Measurements from ENCODE around the gene GLDC. TPM values are rescaled to one million over a fixed set of nuclear protein-coding genes. Genes with fewer than 3 reads are reported as not detected.

The GLDC gene
- total RNA-seq, 1 donor from 2014 or later, result 0.25 TPM

DNA sequence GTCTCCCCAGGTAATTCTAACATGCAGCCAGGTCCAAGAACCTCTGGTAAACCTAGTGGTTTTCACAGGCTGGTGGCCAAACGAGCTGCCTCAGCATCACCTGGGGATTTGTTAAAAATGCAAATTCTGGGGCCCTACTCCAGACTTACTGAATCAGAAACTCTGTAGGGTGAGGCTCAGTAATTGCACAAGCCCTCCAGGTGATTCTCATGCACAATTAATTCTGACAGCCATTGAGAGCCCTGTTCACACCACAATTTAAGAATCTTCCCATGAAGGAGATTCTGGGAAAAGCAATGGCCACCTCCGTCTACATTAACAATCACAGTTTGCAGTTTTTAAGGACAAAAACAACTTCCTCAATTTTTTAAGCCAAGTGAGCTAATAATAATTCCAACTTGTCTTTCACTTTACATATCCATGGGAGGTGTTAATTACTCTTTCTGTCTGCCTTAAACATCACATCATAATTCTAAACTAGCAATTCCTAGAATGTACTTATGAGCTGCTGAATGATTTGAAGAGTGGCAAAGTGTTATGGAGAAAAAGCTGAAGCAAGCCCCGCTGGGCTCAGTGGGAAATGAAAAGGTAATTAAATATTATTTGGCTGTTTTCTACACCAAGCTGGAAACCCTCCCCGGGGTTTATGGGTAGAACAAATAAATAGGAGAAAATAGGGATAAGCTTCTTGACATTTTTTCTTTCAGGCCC is 70.0 kb downstream of the GLDC start:
- Mint-ChIP-seq H3K27me3 (ENCODE audit: low read depth) (peaks cover 12% of the 10 kb centered on the region), H3K4me1 (ENCODE audit: low read depth) (no peaks in the 10 kb centered on the region), H3K4me3 (ENCODE audit: unreplicated experiment) (no peak overlapping the region), H3K27ac (ENCODE audit: unreplicated experiment) (no peak overlapping the region), H3K9me3 (ENCODE audit: low read depth) (no peaks in the 10 kb centered on the region), H3K36me3 (ENCODE audit: low read depth) (no peaks in the 10 kb centered on the region)
- DNase-seq (ENCODE audit: low spot score), result no peak
- TF ChIP-seq, protein P1, sequence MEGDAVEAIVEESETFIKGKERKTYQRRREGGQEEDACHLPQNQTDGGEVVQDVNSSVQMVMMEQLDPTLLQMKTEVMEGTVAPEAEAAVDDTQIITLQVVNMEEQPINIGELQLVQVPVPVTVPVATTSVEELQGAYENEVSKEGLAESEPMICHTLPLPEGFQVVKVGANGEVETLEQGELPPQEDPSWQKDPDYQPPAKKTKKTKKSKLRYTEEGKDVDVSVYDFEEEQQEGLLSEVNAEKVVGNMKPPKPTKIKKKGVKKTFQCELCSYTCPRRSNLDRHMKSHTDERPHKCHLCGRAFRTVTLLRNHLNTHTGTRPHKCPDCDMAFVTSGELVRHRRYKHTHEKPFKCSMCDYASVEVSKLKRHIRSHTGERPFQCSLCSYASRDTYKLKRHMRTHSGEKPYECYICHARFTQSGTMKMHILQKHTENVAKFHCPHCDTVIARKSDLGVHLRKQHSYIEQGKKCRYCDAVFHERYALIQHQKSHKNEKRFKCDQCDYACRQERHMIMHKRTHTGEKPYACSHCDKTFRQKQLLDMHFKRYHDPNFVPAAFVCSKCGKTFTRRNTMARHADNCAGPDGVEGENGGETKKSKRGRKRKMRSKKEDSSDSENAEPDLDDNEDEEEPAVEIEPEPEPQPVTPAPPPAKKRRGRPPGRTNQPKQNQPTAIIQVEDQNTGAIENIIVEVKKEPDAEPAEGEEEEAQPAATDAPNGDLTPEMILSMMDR (IDR thresholded peaks at IDR 0.05), result no peak

DNA sequence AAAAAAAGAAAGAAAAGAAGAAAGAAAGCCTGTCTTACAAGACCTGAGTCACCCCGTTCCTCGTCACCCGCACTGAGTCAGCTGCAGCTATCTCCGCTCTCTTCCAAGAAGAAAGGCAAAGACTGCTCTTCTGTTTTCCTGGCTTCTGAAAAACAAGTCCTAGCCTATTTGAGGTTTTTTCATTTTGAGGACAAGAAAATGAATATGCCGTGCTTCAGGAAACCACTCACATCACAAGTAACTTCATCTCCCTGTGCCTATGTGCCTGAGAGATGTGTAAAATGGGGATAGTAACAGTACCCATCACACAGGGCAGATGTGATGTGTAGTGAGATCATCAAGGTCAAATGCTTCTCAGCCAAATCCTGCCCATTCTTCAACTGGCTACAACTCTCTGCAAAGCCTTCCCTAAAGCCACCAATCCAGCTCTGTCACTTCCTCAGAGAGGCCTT is 78.4 kb downstream of the GLDC start:
- H3K4me1 Mint-ChIP-seq (ENCODE audit: low read depth), result peaks cover 61% of the 10 kb centered on the region
- no peaks in the 10 kb centered on the region for H3K27me3 Mint-ChIP-seq (ENCODE audit: low read depth)
- peak overlapping the region; percentile 98 for H3K27ac Mint-ChIP-seq (ENCODE audit: unreplicated experiment)
- DNase-seq (ENCODE audit: low spot score), result no peak
- no peaks in the 10 kb centered on the region for H3K36me3 Mint-ChIP-seq (ENCODE audit: low read depth)
- TF ChIP-seq, protein P1 (IDR thresholded peaks at IDR 0.05), result no peak
- no peaks in the 10 kb centered on the region for H3K9me3 Mint-ChIP-seq (ENCODE audit: low read depth)
- peak overlapping the region; percentile 50 for H3K4me3 Mint-ChIP-seq (ENCODE audit: unreplicated experiment)

DNA sequence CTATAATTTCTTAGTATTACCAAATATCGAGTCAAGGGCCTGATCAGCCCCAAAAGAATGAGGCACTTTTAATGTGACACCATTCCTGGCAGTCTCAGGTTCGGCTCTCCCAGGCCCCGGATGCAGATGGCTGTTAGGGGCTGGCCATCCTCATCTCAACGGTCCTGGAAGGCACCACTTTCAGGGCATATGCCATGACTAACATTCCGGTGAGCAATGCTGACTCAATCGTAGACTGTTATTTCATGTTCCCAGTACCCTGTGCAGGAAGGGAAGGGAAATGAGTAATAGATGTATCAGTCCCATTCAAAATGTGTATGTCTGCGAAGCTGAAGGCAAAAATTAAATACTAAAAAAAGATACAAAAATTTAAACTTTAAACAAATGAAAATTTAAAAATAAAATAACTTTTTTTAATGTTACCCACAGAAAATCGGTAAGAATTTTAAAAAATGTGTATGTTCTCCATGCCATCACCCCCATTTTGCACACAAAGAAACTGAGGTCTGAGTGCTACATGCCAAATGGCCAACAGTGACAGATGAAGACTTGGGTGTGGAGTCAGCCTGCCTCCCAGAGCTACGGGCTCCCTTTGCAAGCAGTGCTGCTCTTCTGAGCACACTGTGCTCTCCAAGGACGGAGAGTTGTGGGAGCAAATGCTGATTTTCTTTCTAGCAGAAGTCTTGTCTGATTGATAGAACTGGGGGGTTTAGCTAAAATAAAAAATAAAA is 79.0 kb downstream of the GLDC start:
- H3K36me3 Mint-ChIP-seq (ENCODE audit: low read depth), result no peaks in the 10 kb centered on the region
- TF ChIP-seq, protein P1 (IDR thresholded peaks at IDR 0.05), result peak; percentile 25
- peak overlapping the region; percentile 50 for H3K4me3 Mint-ChIP-seq (ENCODE audit: unreplicated experiment)
- DNase-seq (ENCODE audit: low spot score), result no peak
- no peaks in the 10 kb centered on the region for H3K27me3 Mint-ChIP-seq (ENCODE audit: low read depth)
- H3K4me1 Mint-ChIP-seq (ENCODE audit: low read depth), result peaks cover 67% of the 10 kb centered on the region
- no peaks in the 10 kb centered on the region for H3K9me3 Mint-ChIP-seq (ENCODE audit: low read depth)
- peak overlapping the region; percentile 98 for H3K27ac Mint-ChIP-seq (ENCODE audit: unreplicated experiment)

DNA sequence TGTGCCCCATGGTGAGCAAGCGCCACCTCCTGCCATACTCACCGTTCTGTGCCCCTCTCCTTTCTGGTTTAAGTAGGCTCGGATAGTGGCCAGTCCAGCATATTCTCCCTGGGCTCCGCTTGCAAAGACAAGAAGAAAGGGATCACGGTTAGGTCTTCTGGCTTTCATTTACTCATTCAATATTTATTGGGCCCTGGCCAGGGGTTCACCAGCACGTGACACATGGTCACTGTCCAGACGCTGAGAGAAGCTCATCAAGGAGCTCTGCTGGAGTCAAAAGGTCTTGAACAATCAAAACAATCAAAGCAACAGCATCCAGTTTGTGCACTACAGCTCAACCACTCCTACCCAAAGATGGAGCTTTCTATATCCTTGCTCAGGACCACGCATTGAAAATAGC is 80.2 kb downstream of the GLDC start:
- Mint-ChIP-seq H3K4me3 (ENCODE audit: unreplicated experiment) (no peak overlapping the region), H3K27ac (ENCODE audit: unreplicated experiment) (peak overlapping the region; percentile 98), H3K27me3 (ENCODE audit: low read depth) (no peaks in the 10 kb centered on the region), H3K36me3 (ENCODE audit: low read depth) (no peaks in the 10 kb centered on the region), H3K4me1 (ENCODE audit: low read depth) (peaks cover 72% of the 10 kb centered on the region), H3K9me3 (ENCODE audit: low read depth) (no peaks in the 10 kb centered on the region)
- no peak for DNase-seq (ENCODE audit: low spot score)
- TF ChIP-seq, protein P1 (IDR thresholded peaks at IDR 0.05), result no peak

DNA sequence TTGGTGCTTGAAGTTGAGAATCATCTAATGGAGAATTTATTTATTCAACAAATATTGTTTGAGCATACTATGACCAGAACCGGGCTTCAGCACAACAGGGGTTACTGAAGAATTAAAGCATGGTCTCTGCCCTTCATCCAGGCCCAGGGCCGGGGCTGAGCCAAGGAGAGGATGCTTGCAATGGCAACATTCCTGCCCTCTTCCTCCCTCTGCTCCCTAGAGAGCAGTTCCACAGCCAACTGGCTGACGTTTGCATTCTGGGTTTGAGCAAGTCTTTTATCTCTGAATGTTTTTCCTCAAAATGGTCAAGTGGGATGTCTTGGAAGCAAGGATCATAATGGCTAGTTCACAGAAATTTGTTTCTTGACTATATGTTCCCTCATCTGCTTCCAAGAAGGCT is 80.7 kb downstream of the GLDC start:
- DNase-seq (ENCODE audit: low spot score), result no peak
- no peaks in the 10 kb centered on the region for H3K9me3 Mint-ChIP-seq (ENCODE audit: low read depth)
- H3K36me3 Mint-ChIP-seq (ENCODE audit: low read depth), result no peaks in the 10 kb centered on the region
- no peaks in the 10 kb centered on the region for H3K27me3 Mint-ChIP-seq (ENCODE audit: low read depth)
- TF ChIP-seq, protein P1 (IDR thresholded peaks at IDR 0.05), result no peak
- H3K4me3 Mint-ChIP-seq (ENCODE audit: unreplicated experiment), result no peak overlapping the region
- H3K27ac Mint-ChIP-seq (ENCODE audit: unreplicated experiment), result peak overlapping the region; percentile 98
- H3K4me1 Mint-ChIP-seq (ENCODE audit: low read depth), result peaks cover 77% of the 10 kb centered on the region

Measured in chondrocyte (in vitro differentiated cells).